GM18505 (cell line): ENCODE data around the gene DDX21.
A peak's percentile ranks its signal among the peaks of the same experiment; 100 is the strongest.
"Not testable (repeated sequence)": the region's sequence is repeated elsewhere in the genome, so short reads cannot be mapped to it uniquely, and the experiment has no call there.

Experiments
- ATAC-seq: cut with Tn5 transposase; IDR thresholded peaks from one replicate; pipeline ENCODE4 v1.9.1; 2021; ENCODE audit not compliant: unreplicated experiment
- POLR2A ChIP-seq: IDR thresholded peaks from 4 replicates; pipeline ENCODE4 v1.6.1; 2011; ENCODE audit warnings: borderline replicate concordance; ENCODE audit not compliant: insufficient read depth, insufficient read length; ENCODE audit errors: extremely low read depth

The DDX21 gene

DNA sequence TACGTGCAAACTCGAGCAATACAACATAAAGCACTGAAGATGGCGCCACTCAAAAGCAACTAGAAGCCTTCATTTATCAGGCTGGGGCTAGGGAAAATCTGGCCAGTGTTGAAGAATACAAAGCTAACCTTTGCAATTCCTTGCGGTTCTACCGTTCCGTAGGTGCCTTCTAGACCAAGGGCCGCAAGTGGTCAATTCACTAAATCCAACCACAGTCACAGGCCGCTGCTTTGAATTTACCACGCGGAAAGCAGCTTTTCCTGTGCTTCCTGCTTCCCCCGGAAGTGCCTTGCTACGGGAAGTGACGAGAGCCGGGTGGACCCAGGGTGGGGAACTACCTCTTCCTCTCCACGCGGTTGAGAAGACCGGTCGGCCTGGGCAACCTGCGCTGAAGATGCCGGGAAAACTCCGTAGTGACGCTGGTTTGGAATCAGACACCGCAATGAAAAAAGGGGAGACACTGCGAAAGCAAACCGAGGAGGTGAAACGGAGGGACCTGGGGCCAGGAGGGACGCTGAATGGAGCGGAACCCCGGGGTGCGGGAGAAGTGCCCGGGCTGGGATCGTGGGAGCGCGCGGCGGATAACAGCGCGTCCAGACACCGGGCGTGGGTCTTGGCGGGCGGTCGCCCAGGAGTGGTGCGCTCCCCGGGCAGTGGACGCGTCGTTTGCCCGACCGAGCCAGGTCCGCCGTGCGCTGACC is at the start of gene DDX21:
Gene DDX21, plus strand, starts transcription at position 339 of the 701 bp plus-strand sequence. Its CDS starts 56 bp downstream, at position 395.
- TF ChIP-seq POLR2A: peak; percentile 91
- peak; percentile 73 for ATAC-seq

DNA sequence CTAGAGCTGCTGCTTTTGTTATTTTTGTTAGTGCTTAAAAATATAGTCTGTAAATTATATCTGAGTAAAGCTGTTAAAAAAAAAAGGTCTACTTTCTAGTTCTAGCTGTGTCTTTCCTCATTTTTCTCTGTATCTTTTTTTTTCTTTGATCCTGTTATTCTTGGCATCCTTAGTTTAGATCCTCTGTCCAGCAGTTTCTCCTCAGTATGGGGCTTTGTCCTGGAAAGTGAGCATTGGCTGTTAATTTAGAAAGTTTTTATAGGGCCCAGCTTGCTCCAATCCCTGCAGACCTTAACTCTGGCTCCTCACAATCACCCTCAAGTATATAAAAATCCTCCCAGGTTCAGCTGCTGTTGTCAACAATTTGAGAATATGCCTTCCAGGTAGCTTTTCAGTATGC is 31.4 kb upstream of the DDX21 start:
- TF ChIP-seq POLR2A: no peak
- no peak for ATAC-seq

DNA sequence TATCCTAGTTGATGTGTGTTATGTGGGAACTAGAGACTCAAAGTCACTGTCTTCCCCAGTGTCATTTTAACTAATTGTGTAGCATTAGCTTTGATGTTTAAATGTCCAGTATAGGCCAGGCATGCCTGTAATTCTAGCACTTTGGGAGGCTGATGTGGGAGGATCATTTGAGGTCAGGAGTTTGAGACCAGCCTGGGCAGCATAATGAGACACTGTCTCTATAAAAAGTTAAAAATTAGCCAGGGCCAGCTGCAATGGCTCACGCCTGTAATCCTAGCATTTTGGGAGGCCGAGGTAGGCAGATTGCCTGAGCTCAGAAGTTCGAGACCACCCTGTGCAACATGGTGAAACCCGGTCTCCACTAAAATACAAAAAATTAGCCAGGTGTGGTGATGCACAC is 30.5 kb upstream of the DDX21 start:
- no peak for TF ChIP-seq POLR2A
- ATAC-seq: no peak

DNA sequence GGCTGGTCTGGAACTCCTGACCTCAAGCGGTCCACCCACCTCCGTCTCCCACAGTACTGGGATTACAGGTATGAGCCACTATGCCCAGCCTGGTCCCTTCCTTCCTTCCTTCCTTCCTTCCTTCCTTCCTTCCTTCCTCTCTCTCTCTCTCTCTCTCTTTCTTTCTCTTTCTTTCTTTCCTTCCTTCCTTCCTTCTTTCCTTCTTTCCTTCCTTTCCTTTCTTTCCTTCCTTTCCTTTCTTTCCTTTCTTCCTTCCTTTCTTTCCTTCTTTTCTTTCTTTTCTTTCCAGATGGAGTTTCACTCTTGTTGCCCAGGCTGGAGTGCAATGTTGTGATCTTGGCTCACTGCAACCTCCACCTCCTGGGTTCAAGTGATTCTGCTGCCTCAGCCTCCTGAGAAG is 26.8 kb upstream of the DDX21 start:
- not testable (repeated sequence) for ATAC-seq

DNA sequence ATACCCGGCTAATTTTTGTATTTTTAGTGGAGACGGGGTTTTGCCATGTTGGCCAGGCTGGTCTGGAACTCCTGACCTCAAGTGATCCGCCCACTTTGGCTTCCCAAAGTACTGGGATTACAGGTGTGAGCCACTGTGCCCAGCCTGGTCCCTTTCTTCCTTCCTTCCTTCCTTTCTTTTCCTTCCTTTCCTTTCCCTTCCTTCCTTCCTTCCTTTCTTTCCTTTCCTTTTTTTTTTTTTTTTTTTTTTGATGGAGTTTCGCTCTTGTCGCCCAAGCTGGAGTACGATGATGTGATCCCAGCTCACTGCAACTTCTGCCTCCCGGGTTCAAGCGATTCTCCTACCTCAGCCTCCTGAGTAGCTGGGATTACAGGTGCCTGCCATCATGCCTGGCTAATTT is 26.1 kb upstream of the DDX21 start:
- not testable (repeated sequence) for ATAC-seq

DNA sequence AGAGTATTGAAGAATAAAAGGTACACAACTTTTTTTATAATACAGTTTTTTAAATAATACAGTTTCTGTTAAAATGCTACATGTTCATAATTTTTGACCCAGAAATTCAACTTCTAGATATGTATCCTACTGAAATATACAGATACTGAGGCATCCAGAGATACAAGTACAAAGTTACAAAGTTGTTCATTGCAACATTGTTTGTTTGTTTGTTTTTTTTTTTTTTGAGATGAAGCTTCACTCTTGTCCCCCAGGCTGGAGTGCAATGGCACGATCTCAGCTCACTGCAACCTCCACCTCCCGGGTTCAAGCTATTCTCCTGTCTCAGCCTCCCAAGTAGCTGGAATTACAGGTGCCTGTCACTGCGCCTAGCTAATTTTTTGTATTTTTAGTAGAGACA is 23.1 kb upstream of the DDX21 start:
- ATAC-seq: not testable (repeated sequence)

DNA sequence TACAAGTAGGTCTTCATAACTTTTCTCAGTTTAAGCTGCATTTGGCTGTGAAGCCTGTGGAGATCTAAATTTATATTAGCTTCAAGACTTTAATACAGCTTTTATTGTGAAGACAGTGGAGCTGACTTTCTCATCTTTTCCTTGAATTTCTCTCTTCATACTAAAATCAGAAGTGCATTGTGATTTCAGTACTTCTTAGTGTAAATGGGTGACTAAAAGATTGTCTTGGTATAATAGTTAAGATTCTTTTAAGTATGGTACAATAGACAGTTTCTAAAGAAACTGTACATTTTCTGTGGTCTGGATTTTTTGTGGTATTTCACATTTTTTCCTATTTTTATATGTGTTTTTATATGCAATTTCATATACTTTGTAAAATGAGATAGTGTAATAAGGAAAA is 21.0 kb upstream of the DDX21 start:
- no peak for ATAC-seq

DNA sequence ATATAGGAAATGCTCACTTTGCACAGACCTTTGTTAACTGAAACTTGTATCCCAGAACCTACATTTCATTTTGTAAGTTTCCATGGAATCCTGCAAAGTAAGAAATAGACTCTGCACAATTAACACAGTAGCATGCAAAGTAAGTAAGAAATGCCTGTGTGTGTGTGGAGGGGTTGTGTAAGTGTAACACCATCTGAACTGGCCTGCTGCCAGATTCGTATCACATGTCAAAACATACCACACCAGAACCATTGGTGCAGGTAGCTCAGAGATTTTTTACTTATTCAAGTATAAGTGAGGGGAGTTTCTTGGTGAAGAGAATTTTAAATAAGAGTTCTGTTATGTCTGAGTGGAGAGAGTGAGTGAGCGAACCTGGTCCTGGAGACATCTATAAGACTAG is 17.9 kb upstream of the DDX21 start:
- TF ChIP-seq POLR2A: no peak
- no peak for ATAC-seq

More for the DNA sequence above, 21.0 kb upstream of the DDX21 start:
- TF ChIP-seq POLR2A: no peak

DNA sequence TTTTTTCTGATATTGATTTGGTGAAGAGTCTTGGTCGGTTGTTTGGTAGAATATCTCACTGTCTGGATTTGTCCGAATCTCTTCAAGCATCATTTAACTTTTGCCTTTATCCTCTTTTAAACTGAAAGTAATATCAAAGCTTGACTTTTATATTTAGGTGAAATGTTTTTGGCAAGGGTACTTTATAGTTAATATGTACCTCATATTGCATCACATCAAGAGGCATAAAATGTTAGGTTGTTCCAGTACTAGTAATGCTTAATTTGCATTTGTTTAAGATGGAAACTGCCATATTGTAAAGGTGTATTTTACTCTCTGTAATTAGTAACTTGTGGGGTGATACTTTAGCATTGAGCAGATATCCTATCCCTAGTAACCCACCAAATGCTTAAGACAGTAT is 17.1 kb upstream of the DDX21 start:
- no peak for TF ChIP-seq POLR2A
- ATAC-seq: no peak

DNA sequence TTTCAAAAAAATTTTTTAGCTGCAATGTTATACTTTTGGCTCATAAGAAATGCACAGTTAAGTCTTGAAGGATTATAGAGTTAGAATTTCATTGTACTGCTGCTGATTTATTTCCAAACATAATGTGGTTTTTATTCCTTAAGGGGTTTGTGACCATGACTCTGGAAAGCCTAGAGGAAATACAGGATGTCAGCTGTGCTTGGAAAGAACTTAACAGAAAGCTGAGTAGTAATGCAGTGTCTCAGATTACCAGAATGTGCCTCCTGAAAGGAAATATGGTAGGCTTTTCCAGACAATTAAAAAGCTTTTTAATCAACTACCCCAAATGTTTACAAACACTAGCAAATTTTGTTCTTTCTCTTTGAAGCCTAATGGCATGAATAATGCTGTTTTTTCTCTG is 15.1 kb upstream of the DDX21 start:
- ATAC-seq: not testable (repeated sequence)

DNA sequence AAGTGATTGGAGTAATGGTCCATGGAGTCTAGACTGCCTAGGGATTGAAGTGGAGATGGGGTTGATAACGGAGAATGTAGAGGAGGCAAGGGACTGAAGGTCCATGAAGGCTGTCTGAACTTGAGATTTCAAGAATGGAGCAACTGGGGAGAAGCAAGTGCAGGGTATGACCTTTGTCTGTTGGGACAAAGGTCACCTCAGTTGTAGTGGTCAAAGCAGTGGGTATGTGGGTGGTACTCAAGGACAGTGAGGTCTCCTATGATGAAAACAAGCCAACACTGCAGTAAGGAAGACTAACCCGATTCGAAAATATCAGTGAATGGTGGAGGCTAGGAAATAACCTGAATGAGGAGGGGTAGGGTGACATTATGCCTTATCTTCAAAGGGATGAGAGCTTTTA is 5.4 kb upstream of the DDX21 start:
- no peak for TF ChIP-seq POLR2A
- no peak for ATAC-seq

DNA sequence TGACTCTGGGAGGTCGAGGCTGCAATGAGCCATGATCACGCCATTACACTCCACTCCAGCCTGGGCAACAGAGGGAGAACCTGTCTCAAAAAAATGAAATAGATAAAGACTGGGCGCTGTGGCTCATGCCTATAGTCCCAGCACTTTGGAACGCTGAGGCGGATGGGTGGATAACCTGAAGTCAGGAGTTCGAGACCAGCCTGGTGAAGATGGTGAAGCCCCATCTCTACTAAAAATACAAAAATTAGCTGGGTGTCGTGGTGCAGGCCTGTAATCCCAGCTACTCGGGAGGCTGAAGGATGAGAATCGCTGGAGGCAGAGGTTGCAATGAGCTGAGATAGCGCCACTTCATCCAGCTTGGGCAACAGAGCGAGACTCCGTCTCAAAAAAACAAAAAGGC is 1.1 kb upstream of the DDX21 start:
- no peak for TF ChIP-seq POLR2A
- no peak for ATAC-seq

DNA sequence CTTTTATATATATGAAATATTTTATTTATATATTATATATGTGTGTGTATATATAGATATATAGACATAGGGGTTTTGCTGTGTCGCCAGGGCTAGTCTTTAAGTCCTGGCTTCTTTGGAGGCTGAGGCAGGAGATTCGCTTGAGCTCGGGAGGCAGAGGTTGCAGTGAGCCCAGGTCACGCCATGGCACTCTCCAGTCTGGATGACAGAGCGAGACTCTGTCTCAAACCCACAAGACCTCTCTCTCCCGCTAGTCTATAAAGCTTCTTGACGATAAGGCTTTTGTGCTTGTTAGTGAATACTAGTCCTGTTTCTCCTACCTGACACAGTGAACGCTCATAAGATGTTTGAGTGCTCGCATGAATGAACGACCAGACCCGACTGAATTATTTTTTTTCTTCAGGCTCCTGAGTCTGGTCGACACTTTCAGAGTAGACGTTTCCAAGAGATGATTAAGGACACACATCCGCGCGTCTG is 577 bp upstream of the DDX21 start:
- ATAC-seq: peak; percentile 6
- no peak for TF ChIP-seq POLR2A

DNA sequence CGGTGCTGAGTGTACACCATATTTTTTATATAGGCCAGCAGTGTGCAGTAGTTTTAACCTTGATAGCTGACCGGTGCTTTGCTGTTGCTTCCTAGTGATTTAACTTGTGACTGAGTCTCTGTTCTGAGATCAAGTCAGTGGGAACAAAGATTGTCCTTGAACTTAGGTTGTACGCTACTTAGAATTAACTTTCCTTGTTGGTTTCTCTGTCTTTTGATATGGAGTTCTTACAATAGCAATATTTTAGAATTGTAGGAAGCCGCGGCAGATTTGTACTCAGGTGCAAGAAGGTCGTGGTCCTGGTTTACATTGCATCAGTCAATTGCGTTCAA is 1.3 kb downstream of the DDX21 start:
- no peak for TF ChIP-seq POLR2A
- ATAC-seq: no peak

DNA sequence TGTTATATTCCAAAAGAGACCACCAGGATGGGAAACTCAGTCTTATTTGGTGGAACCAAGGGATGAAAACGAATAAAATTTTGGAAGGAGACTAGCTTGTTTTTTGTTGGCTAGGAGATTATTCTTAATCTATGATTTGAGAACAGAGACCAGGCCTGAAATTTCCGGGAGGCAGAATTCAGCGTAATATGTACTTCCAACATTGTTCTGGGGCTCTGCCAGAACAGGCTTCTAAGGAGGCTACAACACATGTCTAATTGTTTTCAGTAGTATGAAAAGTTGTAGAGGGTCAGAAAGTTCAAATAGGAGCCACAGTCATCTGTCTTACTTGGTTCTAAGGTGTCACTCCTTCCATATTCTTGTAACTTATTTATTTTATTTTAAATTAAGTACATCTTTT is 1.7 kb downstream of the DDX21 start:
- ATAC-seq: no peak
- no peak for TF ChIP-seq POLR2A
